A673 (cell line): ENCODE data around the gene JMJD8. TPM values are rescaled to one million over a fixed set of nuclear protein-coding genes. Genes with fewer than 3 reads are reported as not detected.

Source experiments
- BruUV-seq: library from RNA; stranded (reverse); fragments of 400-500 nt; replicated peaks from 2 replicates; lab custom pipeline; 2021; lab: Mats Ljungman, UMichigan
- CTCF ChIA-PET: fragments of 300-600 bp; sonication (Branson Sonifier 250); formaldehyde crosslinking; loops from one replicate; lab custom pipeline; 2022; ENCODE audit warnings: antibody characterized with exemption; lab: Charles Lee
- POLR2A ChIA-PET: fragments of 300-600 bp; sonication (Branson Sonifier 250); formaldehyde crosslinking; loops from one replicate; lab custom pipeline; 2022; ENCODE audit warnings: antibody characterized with exemption; ENCODE audit not compliant: low non-redundant PET; lab: Charles Lee
- DNase-seq: peaks from one replicate; pipeline ENCODE4 v3.0.0-alpha.2; 2015; ENCODE audit warnings: low spot score
- H3K27ac ChIP-seq: fragments of 200-600 bp; sonication (generic); 2 replicates; pipeline ENCODE4 v1.5.1; 2016; ENCODE audit warnings: mixed run types, low read depth, mild to moderate bottlenecking, mixed read lengths, antibody characterized with exemption, low read length; ENCODE audit not compliant: poor library complexity, severe bottlenecking
- H3K27me3 ChIP-seq: fragments of 200-600 bp; sonication (generic); replicated peaks from 2 replicates; pipeline ENCODE4 v1.6.1; 2017; ENCODE audit warnings: mixed run types, low read depth, mild to moderate bottlenecking, mixed read lengths, antibody characterized with exemption, low read length; ENCODE audit not compliant: insufficient read depth, poor library complexity
- H3K36me3 ChIP-seq: fragments of 200-600 bp; sonication (generic); 2 replicates; pipeline ENCODE4 v1.6.1; 2016; ENCODE audit warnings: mixed run types, mild to moderate bottlenecking, mixed read lengths, antibody characterized with exemption, low read length; ENCODE audit not compliant: insufficient read depth, poor library complexity, severe bottlenecking
- H3K4me1 ChIP-seq: fragments of 200-600 bp; sonication (generic); 2 replicates; pipeline ENCODE4 v1.6.1; 2017; ENCODE audit warnings: mixed run types, mild to moderate bottlenecking, mixed read lengths, antibody characterized with exemption, low read length; ENCODE audit not compliant: insufficient read depth, poor library complexity, severe bottlenecking
- H3K4me3 ChIP-seq: fragments of 200-600 bp; sonication (generic); 2 replicates; pipeline ENCODE4 v1.5.1; 2016; ENCODE audit warnings: low read depth, mixed run types, mild to moderate bottlenecking, mixed read lengths, low read length; ENCODE audit not compliant: poor library complexity, severe bottlenecking
- H3K9me3 ChIP-seq: fragments of 200-600 bp; sonication (generic); 2 replicates; pipeline ENCODE4 v1.6.1; 2016; ENCODE audit warnings: mixed run types, low read depth, mild to moderate bottlenecking, mixed read lengths, antibody characterized with exemption, low read length; ENCODE audit not compliant: poor library complexity, severe bottlenecking
- EZH2 ChIP-seq: fragments of 200-600 bp; sonication (generic); IDR thresholded peaks from 2 replicates; pipeline ENCODE4 v1.6.1; 2017; ENCODE audit warnings: borderline replicate concordance, low read depth, mild to moderate bottlenecking, mixed read lengths, antibody characterized with exemption, low read length; ENCODE audit not compliant: poor library complexity, severe bottlenecking
- intact Hi-C: fragments of 100-400 bp; cut with micrococcal nuclease; formaldehyde crosslinking; loops from one replicate; pipeline ENCODE4 v1.10.0; 2022; ENCODE audit not compliant: unreplicated experiment
- total RNA-seq: library from RNA; stranded (reverse); gene quantifications from 2 replicates; pipeline ENCODE4 v1.2.3, GENCODE V29; 2021
- TF ChIP-seq, protein P1 (sequence below): fragments of 300-800, 200-600 bp; sonication (generic); conservative IDR thresholded peaks from 2 replicates; pipeline ENCODE4 v1.5.1; 2017; ENCODE audit warnings: low read depth, mild to moderate bottlenecking, antibody characterized with exemption, low read length, moderate library complexity, mixed read lengths

JMJD8 gene
- total RNA-seq, 1 experiment from 2014 or later, result 87.1 TPM

- DNase-seq, result no peak
- CTCF ChIA-PET, result no interaction called here
- no peak overlapping the region for H3K27ac ChIP-seq
- H3K27me3 ChIP-seq, result peaks cover 79% of the 10 kb centered on the region
- POLR2A ChIA-PET, result no interaction called here
- intact Hi-C loops, result no loop called here
- TF ChIP-seq EZH2, result peak; percentile 6
- TF ChIP-seq, protein P1, sequence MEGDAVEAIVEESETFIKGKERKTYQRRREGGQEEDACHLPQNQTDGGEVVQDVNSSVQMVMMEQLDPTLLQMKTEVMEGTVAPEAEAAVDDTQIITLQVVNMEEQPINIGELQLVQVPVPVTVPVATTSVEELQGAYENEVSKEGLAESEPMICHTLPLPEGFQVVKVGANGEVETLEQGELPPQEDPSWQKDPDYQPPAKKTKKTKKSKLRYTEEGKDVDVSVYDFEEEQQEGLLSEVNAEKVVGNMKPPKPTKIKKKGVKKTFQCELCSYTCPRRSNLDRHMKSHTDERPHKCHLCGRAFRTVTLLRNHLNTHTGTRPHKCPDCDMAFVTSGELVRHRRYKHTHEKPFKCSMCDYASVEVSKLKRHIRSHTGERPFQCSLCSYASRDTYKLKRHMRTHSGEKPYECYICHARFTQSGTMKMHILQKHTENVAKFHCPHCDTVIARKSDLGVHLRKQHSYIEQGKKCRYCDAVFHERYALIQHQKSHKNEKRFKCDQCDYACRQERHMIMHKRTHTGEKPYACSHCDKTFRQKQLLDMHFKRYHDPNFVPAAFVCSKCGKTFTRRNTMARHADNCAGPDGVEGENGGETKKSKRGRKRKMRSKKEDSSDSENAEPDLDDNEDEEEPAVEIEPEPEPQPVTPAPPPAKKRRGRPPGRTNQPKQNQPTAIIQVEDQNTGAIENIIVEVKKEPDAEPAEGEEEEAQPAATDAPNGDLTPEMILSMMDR, result no peak
- no peak overlapping the region for H3K4me3 ChIP-seq
- BruUV-seq, result no TSS peak
- no peaks in the 10 kb centered on the region for H3K4me1 ChIP-seq
- no peaks in the 10 kb centered on the region for H3K36me3 ChIP-seq
- no peaks in the 10 kb centered on the region for H3K9me3 ChIP-seq
These were observed 18.2 kb upstream of the JMJD8 start for GRCh38 chr16:702341-702740.

GRCh38 chr16:700684-701584 lies 16.8 kb upstream of the JMJD8 start:
- POLR2A ChIA-PET, result no interaction called here
- TF ChIP-seq EZH2, result peak; percentile 76
- TF ChIP-seq, protein P1, result no peak
- no peaks in the 10 kb centered on the region for H3K36me3 ChIP-seq
- intact Hi-C loops, result no loop called here
- peak; percentile 43 for DNase-seq
- no TSS peak for BruUV-seq
- no peaks in the 10 kb centered on the region for H3K9me3 ChIP-seq
- no peak overlapping the region for H3K4me3 ChIP-seq
- CTCF ChIA-PET, result no interaction called here
- H3K4me1 ChIP-seq, result no peaks in the 10 kb centered on the region
- H3K27ac ChIP-seq, result no peak overlapping the region
- H3K27me3 ChIP-seq, result peaks cover 69% of the 10 kb centered on the region

DNA sequence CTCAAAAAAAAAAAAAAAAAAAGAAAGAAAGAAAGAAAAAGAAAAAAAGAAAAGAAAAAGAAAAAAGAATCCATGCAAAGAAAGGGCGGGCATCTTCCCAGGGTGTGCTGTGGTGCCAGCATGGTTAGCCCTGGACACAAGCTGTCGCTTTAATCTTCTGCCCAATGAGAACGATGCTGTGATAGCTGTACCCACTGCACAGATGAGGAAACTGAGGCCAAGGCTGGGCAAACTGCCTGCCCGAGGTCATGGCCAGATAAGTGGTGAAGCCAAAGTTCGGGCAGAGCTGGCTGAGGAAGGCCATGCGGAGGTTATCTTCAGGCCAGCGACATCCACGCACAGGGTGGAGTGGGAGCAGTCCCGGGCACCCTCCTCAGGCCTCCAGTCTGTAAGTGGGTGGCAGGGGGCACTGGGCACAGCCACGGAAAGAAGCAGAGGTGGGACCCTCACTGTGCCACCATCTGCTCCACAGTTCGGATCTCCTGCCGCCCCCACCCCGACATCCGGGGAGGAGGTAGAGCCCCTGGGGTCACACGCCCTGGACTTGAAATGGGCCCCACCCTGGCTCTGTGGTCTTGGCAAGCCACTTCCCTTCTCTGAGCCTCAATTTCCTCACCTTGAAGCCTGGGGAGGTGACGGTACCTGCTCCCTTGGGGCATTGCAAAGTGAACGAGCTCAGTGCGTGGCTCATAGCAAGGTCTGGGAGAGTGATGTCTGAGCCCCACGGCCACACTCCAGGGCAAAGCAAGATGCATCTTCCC lies 15.0 kb upstream of the JMJD8 start:
- no peaks in the 10 kb centered on the region for H3K36me3 ChIP-seq
- no peak for DNase-seq
- no TSS peak for BruUV-seq
- H3K27me3 ChIP-seq, result peaks cover 74% of the 10 kb centered on the region
- no peak for TF ChIP-seq EZH2
- TF ChIP-seq, protein P1, result no peak
- H3K9me3 ChIP-seq, result no peaks in the 10 kb centered on the region
- H3K4me3 ChIP-seq, result no peak overlapping the region
- H3K4me1 ChIP-seq, result peaks cover 12% of the 10 kb centered on the region
- intact Hi-C loops, result no loop called here
- ChIA-PET CTCF (no interaction called here), POLR2A (no interaction called here)
- H3K27ac ChIP-seq, result no peak overlapping the region
